ENCODE measurements around the gene YAE1.

DNA sequence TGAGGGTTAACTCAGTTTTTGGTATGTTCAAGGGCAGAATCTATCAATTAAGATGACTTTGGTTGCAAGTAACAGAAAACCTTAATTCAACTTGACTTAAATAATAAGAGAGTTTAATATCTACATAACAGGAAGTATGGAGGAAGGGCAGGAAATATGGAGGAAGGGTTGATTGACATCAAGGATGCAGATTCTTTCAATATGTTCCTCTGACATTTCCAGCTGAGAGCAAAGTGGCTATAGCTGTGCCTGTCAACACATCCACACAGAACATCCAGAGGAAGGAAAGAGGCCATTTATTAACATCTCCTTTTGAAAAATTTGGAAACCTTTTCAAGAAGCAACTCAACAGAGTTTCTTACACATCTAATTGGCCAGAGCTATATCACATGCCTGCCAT, 37.7 kb downstream of the YAE1 start:
- TF ChIP-seq CTCF (IDR thresholded peaks at IDR 0.05) (no peak), POLR2AphosphoS5 (IDR thresholded peaks at IDR 0.05) (no peak), POLR2A (IDR thresholded peaks at IDR 0.05) (no peak)

Measured in transverse colon (tissue), 4 donors.